GM06990 (cell line): ENCODE measurements around the gene ZSCAN4.

ENCODE experiments used
- DNase-seq: peaks from one replicate; pipeline ENCODE4 v3.0.0-alpha.2; 2011; ENCODE audit not compliant: insufficient read length; ENCODE audit errors: extremely low read depth
- H3K27me3 ChIP-seq: replicated peaks from 2 replicates; pipeline ENCODE4 v1.6.0; 2011; ENCODE audit warnings: low read length; ENCODE audit not compliant: control insufficient read depth, insufficient read depth
- H3K36me3 ChIP-seq: 2 replicates; pipeline ENCODE4 v1.5.1; 2011; ENCODE audit warnings: low read length; ENCODE audit not compliant: control insufficient read depth, insufficient read depth
- H3K4me3 ChIP-seq: replicated peaks from 2 replicates; pipeline ENCODE4 v1.5.1; 2011; ENCODE audit warnings: low read depth, mild to moderate bottlenecking, control low read depth, low read length
- CTCF ChIP-seq: IDR thresholded peaks from 2 replicates; pipeline ENCODE4 v1.5.1; 2011; ENCODE audit warnings: low read length, control low read depth, mild to moderate bottlenecking, inconsistent platforms; ENCODE audit not compliant: insufficient read depth, poor library complexity, severe bottlenecking

Gene ZSCAN4

DNA sequence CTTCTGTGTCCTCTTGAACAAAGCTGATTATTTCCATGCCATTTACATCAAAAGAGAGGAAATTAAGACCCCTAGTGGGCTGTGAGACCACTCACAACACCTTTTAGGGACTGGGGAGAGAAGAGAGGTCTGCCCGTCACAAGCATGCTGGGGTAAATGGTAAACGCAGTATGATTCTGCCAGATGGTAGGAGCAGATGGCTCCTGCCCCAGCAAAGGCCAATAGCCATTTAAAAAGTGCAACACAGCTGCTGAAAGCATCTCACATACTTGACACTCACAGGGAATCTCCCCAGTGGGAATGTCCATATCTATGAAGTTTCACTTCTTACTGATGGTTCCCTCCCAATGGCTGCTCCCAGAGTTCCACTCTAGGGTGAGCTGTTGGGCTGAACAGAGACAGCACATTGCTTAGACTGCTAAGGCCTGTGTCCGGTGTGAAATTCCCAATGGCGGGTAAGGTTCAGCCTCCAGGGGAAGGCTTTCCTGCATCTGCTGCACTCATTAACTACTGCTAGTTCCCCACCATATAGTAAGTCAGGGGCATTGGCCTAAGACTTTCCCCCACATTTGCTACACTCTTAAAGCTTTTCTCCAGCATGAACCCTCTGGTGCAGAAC lies 51.3 kb downstream of the ZSCAN4 start:
- H3K4me3 ChIP-seq: no peak overlapping the region
- no peaks in the 10 kb centered on the region for H3K27me3 ChIP-seq
- DNase-seq: no peak
- no peak for TF ChIP-seq CTCF
- peaks cover 29% of the 10 kb centered on the region for H3K36me3 ChIP-seq

DNA sequence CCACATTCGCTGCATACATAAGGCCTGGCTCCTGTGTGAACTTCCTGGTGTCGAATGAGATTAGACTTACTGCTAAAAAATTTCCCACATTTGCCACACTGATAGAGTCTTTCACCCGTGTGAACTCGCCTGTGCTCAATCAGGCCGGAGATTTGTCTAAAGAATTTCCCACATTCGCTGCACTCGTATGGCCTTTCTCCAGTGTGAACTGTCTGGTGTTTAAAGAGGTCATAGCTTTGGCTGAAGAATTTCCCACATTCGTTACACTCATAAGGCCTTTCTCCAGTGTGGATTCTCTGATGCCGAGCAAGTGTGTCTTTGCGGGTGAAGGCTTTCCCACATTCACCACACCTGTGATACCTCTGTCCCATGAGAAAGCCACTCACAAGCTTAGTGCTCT lies 52.1 kb downstream of the ZSCAN4 start:
- H3K4me3 ChIP-seq: no peak overlapping the region
- TF ChIP-seq CTCF: no peak
- peaks cover 29% of the 10 kb centered on the region for H3K36me3 ChIP-seq
- no peaks in the 10 kb centered on the region for H3K27me3 ChIP-seq
- no peak for DNase-seq
